DMS153 treated with DMSO at 0.1 percent for 48 hours (cell line): ENCODE results near the gene XXYLT1.
A peak's percentile ranks its signal among the peaks of the same experiment; 100 is the strongest.

ENCODE experiments used
- DNase-seq: peaks from one replicate; lab custom pipeline; 2025; ENCODE audit not compliant: unreplicated experiment; lab: John Stamatoyannopoulos, UW

The XXYLT1 gene

GRCh38 chr3:195267096-195267495 is 3.9 kb downstream of the XXYLT1 start:
- DNase-seq = no peak

GRCh38 chr3:195266428-195266827 is 4.5 kb downstream of the XXYLT1 start:
- DNase-seq = no peak

GRCh38 chr3:195265363-195265976 is 5.5 kb downstream of the XXYLT1 start:
- no peak for DNase-seq

DNA sequence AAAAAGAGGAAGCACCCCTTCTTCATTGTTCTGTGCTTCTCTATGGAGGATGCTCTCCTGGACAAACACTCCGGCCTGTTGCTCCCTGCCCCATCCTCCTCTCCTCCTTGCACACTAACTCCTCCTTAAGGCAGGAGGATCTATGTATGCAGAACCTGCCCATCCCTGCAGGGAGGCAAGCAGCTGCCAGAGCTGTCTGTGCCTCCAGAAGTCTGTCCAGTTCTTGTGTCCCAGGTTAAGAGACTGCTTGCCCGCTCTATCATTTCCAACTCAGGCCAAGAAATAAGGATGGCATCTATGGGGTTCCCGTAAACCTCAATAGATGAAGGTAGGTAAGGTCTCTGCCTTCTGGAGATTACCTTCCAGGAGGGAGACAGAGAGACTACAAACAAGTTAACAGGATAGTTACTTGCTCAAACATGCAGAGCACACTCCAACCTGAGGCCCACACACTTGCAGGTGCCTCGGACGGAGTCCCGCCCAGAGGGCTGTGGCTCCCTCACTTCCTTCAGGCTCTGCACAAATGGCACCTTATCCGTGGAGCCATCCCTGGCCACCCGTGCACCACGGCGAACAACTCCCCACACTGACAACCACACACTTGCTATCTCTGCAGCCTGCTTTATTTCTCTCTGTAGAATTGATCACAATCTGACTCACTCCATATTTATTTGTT is 6.9 kb downstream of the XXYLT1 start:
- no peak for DNase-seq

- no peak for DNase-seq
Observed at GRCh38 chr3:195263193-195263924, 7.6 kb downstream of the XXYLT1 start.

DNA sequence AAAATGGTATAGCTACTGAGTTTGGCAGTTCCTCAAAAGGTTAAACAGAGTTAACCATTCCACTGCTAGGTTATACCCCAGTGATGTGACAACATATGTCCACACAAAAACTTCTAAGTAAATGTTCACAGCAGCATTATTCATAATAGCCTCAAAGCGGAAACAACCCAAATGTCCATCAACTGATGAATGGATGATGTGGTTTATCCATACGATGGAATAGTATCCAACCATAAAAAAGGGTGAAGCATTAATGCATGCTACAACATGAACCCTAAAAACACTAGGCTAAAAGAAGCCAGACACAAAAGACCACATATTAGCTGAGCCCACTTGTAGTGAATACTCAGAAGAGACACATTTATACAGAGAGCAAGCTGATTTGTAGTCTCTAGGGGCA is 9.0 kb downstream of the XXYLT1 start:
- DNase-seq = no peak

DNA sequence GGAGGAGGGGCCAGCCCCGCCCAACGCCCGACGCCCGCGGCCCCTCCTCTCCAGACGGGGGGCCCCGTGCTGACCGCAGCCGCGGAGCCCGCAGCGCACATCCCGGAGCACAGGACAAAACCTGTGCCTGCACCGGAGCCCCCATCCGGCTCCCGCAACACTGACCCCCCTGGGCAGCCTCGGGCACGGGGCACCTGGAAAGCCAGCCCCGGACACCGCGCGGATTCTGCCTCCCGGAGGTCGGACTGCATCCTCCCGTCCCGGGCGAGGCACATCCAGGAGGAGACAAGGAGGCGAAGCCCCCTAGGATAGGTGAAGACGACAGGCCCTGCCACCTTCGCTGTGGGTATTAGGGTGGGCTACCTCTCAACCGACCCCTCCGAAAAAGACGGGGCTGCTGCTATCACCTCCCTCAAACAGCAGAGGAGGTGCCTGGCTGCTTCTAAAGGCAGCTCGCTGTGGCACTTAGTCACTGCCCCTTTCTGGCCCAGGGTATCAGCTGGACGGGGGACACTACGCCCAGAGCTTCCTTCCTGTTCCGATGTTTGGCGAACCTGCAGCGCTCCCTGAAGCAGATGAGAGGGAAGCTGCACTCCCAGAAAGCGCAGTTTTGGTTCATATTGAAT is 10.6 kb downstream of the XXYLT1 start:
- DNase-seq = peak; percentile 33

DNA sequence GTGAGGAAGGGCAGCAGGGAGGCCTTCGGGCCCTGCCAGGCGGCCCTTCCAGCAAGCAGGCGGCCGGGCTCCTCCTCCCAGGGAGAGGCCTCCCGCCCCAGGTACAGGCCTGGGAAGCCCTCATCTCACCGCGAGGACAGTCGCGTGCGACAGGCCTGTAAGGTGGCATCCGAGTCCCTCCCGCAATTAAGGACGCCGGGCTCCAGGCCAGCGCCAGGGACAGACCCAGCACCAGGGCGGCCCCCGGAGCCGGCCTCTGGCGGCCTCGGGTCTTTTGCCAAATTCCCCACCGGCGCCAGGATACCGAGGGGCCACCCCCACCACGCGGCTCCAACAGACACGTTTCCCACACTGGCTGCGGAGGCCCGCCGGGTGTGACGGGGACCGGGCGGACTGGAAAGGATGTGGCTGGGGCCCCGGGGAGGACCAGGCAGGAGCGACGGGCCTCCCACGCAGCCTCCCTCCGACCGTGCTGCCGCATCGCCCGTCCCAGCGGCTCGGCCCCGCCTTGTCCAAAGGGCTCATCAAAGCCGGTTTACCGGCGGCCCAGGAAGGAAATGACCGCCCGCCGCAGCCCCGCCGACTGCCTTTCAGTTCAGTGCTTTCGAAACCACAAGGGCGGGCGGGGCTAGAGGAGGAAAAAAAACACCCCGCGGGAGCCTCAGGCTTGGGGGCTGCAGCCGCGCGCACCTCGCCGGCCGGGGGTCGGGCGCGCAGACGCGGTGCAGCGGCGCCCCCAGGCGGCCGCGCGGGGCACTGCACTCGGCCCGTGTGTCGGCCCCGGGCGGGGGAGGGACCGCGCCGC is 11.3 kb downstream of the XXYLT1 start:
- DNase-seq = peak; percentile 56

DNA sequence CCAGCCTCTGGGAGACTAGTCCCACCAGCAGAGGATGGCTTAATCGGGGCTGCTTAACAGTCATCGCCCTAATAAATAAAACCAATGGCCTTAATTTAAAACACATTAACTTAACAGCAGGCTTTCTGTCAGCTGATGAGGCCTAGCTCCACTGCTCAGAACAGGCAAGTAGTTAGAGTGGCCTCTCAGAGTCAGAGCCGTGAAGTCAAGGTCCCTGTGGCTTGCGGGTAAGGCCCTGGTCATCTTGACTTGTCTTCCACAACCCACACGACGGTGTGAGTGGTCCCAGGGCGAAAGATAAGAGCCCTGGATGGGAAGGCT is 11.8 kb downstream of the XXYLT1 start:
- DNase-seq = no peak

DNA sequence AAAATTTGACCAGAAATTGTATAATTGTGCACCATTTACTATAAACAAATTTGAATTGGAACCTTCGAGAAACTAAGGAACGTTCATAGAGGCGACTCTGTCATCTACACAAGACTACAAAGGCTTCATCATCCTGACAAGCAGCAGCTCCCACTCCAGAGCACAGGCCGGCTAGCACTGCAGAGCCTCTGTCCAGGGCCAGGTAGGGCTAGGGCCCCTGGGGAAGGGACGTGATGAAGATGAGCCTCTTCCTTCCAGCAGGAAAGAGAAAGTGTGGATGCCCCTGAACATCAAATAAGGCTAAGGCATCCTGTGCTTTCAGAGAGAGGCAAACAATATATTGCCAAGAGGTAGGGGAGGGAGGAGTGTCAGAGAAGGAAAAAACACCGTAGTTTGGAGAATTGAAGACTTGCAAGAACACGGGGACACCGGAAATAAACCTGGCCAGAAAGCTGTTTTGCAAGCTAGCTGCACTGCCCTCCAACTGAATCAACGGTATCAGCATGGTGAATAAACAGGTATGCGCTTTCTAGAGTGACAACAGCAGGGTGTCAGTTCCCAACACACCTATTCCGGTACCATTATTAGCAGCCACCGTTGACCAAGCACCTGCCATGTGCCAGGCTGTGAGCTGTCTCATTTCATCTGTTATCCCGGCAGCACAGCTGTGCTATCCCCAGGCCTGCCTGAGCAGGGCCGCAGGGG is 12.4 kb downstream of the XXYLT1 start:
- peak; percentile 58 for DNase-seq

DNA sequence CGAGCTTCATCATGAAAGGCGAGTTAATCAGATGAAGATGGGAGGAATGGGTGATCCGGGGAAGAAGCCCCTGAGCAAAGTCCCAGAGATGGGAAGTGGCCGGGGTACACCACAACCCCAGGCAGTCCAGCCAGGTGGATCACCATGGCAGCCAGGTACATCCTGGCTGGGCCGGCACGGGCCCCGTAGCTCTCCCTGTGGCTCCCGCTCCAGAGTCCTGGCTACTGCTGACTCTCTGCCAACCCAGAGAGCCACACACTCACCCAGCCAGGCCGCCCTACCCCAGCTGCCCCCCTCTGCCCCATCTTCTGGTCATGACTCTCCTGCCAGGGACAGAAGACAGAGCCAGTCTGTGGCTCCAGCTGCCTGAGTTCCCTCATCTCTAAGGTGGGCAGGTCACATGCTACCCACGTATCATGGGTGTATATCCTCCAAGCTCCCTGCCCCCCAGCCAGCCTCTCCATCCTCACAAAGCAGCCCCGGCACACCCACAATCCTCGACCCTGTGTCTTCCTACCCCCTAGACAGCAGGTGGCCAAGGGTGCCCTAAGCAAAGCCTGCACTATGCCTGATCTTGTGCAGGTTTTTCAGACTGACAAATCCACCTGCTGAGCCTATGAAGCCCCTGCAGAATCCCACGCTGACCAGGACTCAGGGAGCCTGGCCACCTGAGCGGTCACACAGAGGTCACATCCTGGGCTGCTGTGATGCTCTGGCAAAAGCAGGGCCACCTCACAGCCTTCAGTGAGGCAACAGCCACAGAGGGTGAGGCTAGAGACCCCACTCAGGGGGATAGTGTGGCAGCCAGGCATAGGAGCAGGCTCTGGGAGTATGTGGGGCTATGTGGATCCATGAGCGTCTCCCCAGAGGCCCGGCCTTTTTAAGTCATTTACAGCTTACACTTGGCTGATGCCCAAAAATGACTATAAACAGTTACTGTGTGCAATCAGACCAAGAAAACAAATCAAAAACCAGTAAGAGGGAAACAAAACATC is 13.2 kb downstream of the XXYLT1 start:
- no peak for DNase-seq

GRCh38 chr3:195256639-195257453 is 14.1 kb downstream of the XXYLT1 start:
- DNase-seq = no peak

DNA sequence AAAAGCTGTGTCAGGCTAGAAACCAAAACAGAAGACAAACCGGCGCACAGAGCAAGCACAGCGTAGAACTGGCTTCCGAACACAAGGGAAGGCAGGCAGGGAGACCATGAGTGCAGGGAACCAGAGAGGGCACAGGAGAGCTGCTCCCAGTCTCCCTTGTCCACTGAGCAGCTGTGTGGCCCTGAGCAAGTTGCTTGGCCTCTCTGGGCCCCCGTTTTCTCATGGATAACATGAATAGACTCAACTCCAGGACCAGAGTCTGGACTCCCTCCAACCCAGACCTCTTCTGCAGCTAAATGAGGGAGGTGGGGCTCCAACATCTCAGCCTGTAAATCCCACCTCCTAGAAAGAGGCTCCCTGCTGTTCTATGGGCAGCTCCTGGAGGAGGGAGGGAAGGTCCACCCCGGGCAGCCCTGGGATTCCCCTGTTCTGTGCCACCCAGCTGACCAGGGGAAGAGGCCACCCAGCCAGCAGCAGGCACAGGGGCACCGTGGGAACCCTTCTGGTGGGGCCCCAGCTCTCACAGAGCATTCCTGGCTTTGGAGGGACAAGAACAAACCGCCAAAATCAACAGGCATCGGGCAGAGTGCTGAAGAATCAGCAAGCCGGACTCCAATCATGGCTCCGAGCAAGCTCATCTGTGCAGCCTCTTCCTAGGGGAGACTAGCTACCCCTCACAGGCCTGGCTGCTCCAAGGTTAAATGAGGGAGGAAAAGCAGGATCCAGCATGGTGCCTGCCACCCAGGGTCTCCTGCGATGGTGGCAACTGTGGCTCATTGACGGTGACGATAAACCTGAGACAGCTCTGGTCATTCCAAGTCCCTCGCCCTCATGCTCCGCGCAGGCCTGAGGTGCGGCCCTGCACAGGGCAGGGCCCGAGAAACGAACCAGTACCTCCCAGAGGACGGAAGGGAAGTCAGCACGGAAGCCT is 15.1 kb downstream of the XXYLT1 start:
- no peak for DNase-seq

GRCh38 chr3:195255176-195255500 is 15.8 kb downstream of the XXYLT1 start:
- no peak for DNase-seq

GRCh38 chr3:195254454-195255175 is 16.3 kb downstream of the XXYLT1 start:
- DNase-seq = no peak

- DNase-seq = no peak
Observed at GRCh38 chr3:195253923-195254432, 17.0 kb downstream of the XXYLT1 start.
